C4-2B (cell line): ENCODE measurements around the gene AFDN.

Experiments used
- H3K27ac ChIP-seq: fragments of 450-650 bp; 2 replicates; pipeline ENCODE4 v1.5.1; 2017
- CTCF ChIP-seq: fragments of 450-650 bp; conservative IDR thresholded peaks from 2 replicates; pipeline ENCODE4 v1.5.1; 2017; ENCODE audit warnings: mild to moderate bottlenecking
- ZFX ChIP-seq: fragments of 450-650 bp; IDR thresholded peaks from 2 replicates; pipeline ENCODE4 v1.6.1; 2017

The AFDN gene

GRCh38 chr6:168015009-168015408 is 188.3 kb downstream of the AFDN start:
- no peak for TF ChIP-seq CTCF
- no peak overlapping the region for H3K27ac ChIP-seq

- H3K27ac ChIP-seq, result no peak overlapping the region
- TF ChIP-seq ZFX (no peak), CTCF (no peak)
Observed at GRCh38 chr6:168015482-168016175, 188.9 kb downstream of the AFDN start.

DNA sequence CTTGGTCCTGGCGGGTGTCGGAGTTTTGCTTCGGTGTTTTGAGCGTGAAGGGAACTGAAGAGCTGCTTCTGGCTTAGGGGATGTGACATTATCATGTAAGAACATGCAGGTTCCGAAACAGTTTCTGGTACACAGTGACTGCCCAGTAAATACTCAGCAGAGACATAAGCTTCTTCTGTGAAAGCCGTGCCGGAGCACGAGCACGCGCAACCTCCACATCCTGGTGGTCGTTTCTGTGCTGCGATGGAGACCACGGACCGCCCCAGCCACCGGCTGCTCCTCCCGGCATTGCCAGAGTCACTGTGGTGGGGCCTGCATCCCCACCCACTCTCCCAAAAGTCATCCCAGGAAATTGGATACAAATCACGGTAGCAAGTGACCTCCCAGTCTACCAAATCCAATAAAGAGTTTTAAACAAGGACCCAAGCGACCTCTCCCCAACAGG is 189.5 kb downstream of the AFDN start:
- TF ChIP-seq CTCF (no peak), ZFX (no peak)
- H3K27ac ChIP-seq, result no peak overlapping the region

- peak overlapping the region; percentile 51; the same call in 1 of the 2 replicates for H3K27ac ChIP-seq
- no peak for TF ChIP-seq CTCF
- no peak for TF ChIP-seq ZFX
Observed at GRCh38 chr6:168016721-168017525, 190.2 kb downstream of the AFDN start.

GRCh38 chr6:168017629-168018028 is 190.9 kb downstream of the AFDN start:
- peak overlapping the region; percentile 51; the same call in 1 of the 2 replicates for H3K27ac ChIP-seq
- TF ChIP-seq ZFX (no peak), CTCF (no peak)

DNA sequence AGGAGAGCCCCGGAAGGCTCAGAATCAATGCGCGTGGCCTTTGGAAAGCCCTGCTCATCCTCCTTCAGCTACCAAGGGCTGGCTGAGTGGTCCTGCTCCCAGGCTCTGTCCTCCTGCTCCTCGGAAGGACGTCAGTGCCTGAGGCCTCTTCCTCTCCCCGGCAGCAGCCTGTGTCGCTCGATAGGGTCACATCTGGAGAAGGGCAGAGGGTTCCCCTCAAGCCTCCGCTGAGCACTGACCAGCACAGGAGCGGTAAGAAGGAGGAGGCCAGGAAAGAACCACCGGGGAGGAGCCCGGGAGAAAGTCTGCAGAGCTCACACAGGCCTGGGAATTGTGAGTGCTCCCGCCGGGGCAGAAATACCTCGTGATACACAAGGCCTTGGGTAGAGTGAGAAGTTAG is 192.0 kb downstream of the AFDN start:
- no peak overlapping the region for H3K27ac ChIP-seq
- no peak for TF ChIP-seq ZFX
- no peak for TF ChIP-seq CTCF

DNA sequence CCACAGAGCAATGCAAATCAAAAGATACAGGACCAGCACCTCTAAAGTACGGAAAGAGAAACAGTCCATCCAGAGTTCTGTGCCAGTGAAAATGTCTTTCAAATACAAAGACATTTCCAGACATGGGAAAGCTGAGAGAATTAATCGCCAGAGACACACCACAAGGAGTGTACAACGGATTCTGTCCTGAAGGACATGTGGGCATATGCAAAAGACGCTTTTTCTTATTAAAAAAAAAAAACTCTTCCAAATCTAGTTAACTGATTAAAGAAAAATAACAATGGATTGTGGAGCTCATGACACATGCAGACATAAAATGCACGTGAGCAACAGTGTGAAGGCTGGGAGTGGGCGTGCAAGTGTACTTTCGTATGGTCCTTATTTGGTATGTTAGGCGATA is 193.5 kb downstream of the AFDN start:
- no peak for TF ChIP-seq ZFX
- no peak for TF ChIP-seq CTCF
- no peak overlapping the region for H3K27ac ChIP-seq
